ENCODE results near the gene TRIM50.
"Not testable (repeated sequence)": the region's sequence is repeated elsewhere in the genome, so short reads cannot be mapped to it uniquely, and the experiment has no call there.

Gene TRIM50

GRCh38 chr7:73364006-73364728, 36.3 kb upstream of the TRIM50 start:
- TF ChIP-seq, protein P1, sequence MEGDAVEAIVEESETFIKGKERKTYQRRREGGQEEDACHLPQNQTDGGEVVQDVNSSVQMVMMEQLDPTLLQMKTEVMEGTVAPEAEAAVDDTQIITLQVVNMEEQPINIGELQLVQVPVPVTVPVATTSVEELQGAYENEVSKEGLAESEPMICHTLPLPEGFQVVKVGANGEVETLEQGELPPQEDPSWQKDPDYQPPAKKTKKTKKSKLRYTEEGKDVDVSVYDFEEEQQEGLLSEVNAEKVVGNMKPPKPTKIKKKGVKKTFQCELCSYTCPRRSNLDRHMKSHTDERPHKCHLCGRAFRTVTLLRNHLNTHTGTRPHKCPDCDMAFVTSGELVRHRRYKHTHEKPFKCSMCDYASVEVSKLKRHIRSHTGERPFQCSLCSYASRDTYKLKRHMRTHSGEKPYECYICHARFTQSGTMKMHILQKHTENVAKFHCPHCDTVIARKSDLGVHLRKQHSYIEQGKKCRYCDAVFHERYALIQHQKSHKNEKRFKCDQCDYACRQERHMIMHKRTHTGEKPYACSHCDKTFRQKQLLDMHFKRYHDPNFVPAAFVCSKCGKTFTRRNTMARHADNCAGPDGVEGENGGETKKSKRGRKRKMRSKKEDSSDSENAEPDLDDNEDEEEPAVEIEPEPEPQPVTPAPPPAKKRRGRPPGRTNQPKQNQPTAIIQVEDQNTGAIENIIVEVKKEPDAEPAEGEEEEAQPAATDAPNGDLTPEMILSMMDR (IDR thresholded peaks at IDR 0.05; ENCODE audit: extremely low read depth, missing control alignments): no peak
- no peak for DNase-seq (ENCODE audit: low spot score)

DNA sequence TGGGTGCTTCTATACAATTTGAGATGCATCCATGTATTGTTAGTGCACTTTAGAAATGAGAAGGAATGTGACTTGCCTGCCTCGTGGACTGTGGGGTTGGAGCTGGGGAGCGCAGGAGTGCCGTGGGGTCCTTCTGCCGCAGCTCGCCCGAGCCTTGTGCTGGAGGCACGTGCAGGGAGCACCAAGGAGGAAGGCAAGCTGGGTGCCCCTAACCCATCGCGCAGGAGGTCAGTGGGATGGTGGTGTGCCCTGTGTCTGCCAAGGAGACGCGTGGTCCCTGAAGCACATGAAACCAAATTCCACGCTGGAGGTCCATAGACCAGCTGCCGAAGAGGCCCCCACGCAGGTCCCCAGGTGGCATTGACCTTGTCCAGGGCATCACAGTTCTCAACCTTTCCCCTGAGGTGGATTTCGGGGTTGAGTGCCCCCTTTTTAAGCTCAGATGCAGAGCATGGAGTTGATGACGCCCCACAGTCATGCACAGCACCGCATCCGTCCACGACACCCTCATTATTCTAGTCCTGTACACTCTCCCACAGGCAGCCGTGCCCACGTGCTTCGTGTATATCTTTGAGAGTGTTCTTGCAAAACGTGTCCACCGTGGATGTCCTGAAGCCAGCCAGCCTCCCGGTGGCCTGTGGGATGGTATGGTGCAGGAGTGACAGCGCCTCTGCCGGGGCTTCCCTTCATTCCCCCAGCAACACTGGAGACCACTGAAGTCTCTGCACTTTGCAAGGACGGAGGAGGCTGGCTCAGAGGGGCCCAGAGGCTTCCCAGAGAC, 35.5 kb upstream of the TRIM50 start:
- DNase-seq (ENCODE audit: low spot score): no peak
- TF ChIP-seq, protein P1 (IDR thresholded peaks at IDR 0.05; ENCODE audit: extremely low read depth, missing control alignments): no peak

DNA sequence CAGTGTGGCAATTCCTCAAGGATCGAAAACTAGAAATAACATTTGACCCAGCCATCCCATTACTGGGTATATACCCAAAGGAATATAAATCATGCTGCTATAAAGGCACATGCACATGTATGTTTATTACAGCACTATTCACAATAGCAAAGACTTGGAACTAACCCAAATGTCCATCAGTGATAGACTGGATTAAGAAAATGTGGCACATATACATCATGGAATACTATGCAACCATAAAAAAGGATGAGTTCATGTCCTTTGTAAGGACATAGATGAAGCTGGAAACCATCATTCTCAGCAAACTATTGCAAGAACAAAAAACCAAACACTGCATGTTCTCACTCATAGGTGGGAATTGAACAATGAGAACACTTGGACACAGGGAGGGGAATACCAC, 32.7 kb upstream of the TRIM50 start:
- not testable (repeated sequence) for DNase-seq (ENCODE audit: low spot score)

DNA sequence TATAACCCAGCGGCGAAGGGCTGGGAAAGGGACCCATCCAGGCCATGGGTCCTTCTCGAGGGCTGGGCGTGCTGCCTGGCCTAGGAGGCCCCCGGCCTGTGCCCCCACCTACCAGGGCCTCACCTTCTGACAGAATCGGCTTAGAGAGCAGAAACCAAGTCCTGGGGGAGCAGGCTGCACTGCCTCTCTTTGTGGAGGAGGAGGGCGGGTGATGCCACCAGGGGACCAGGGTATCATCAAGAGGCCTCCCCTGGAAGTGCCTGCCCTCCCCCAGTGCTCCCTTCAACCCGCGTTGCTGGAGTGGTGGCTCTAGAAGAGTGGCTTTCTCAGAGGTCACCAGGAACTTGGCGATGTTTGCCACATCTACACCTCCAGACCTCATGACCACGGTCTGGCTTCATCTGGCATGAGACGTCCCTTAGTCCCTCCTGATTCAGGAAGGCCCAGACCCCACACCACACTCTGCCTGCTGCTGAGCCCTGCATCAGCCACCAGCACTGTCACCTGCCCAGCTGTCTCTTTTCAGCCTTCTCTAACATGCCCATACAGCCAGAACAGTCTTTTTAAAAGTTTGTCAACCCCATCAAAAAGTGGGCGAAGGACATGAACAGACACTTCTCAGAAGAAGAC, 32.0 kb upstream of the TRIM50 start:
- TF ChIP-seq, protein P1 (IDR thresholded peaks at IDR 0.05; ENCODE audit: extremely low read depth, missing control alignments): no peak

DNA sequence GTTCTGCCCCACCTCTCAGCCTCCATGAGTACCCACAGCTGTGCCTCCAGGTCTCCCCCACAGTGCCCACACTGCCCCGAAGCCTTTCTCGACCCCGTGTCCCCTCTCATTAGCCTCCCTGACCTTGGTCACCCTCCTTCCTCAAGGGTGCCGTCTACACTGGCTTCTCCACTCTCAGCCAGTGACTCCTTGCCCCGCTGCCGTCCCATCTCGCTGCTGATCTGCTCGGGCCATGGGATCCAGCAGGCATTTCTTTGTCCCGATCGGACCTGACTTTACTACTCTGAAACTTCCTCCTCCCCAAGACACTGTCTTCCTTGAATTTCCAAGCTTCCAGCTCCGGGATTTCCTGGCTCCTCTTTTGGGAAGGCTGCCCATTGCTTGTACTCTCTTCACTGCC, 31.4 kb upstream of the TRIM50 start:
- DNase-seq (ENCODE audit: low spot score): no peak
- TF ChIP-seq, protein P1 (IDR thresholded peaks at IDR 0.05; ENCODE audit: extremely low read depth, missing control alignments): no peak

More for the DNA sequence above, 32.0 kb upstream of the TRIM50 start:
- no peak for DNase-seq (ENCODE audit: low spot score)

- TF ChIP-seq, protein P1 (IDR thresholded peaks at IDR 0.05; ENCODE audit: extremely low read depth, missing control alignments): no peak
Measured at GRCh38 chr7:73358590-73359275, 30.9 kb upstream of the TRIM50 start.

GRCh38 chr7:73356159-73356558, 28.3 kb upstream of the TRIM50 start:
- no peak for DNase-seq (ENCODE audit: low spot score)
- TF ChIP-seq, protein P1 (IDR thresholded peaks at IDR 0.05; ENCODE audit: extremely low read depth, missing control alignments): no peak

More at GRCh38 chr7:73358590-73359275, 30.9 kb upstream of the TRIM50 start:
- DNase-seq (ENCODE audit: low spot score): no peak

Data from GM20000 (cell line).